ENCODE data around the gene NEUROG3.

Gene NEUROG3

DNA sequence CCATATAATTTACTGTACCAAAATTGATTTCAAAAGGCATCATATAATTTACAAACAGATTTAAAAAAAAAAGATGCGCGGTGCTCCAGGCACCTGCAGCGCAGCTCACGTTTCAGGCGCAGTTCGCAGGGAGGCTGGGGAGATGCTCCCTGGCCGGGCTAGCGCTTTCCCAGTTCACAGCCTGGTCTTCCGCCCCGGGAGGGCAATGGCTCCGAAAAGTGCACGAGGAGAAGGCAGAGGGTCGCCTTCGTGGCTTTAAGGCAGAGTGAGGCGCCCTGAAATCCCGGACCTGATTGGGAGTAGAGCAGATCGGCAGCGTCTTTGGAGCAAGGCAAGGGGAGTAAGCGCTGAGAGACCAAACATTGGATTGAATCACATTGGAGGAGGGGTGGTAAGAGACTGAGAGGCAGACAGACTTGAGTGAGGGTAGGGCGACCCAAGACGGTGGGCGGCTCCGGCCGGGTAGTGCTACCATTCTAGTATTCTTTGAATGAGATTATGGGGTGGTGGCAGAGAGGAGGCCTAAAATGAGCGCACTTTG, 1.5 kb downstream of the NEUROG3 start:
- WGBS, result 3% methylated on average over 25 of the region's 25 CpGs

DNA sequence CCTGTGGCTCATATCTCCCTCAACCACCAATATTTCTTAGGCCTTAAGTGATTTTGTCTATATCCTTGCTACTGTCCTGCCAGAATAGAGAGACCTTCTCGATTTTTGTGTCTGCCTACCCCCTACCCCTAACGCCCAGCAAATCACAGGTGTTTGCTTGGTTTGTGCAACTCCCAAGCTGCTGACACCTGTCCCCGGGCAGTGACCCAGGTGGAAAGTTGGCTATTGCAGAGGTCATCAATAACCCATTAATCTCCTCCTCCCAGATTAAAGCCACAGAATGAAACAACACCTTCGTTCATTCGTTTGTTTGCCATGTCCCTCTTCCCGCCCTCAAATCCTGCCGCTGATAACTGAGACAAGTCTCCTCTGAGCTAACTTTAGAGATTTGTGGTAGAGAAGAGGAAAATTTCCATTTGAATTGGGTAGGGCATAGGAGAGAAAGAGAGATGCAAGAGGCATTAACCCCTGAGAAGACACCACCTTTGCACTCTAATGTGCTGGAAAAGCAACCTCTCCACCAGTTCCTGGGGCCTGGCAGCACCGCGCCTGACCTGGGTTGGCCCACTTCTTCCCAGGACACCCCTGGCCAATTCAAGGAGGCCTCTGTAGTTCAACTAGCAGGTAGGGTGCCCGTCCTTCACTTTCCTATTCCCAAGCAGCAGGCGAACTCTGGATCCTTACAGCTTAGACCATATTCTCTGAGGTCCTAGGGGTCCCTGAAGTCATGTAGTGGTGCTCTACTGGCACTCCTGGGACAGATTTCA, 3.0 kb downstream of the NEUROG3 start:
- no peak overlapping the region for H2BK15ac ChIP-seq (ENCODE audit: low read depth, poor library complexity, severe bottlenecking)
- no peaks in the 10 kb centered on the region for H3K36me3 ChIP-seq (ENCODE audit: control insufficient read depth in 1 of 2, insufficient read depth in 2 of 2, low read depth in 1 of 2, low read length in 2 of 2)
- H3K9me3 ChIP-seq (ENCODE audit: control insufficient read depth, low read length), result peaks cover 5% of the 10 kb centered on the region
- no peak overlapping the region for H2BK5ac ChIP-seq (ENCODE audit: low read depth, low read length, poor library complexity, severe bottlenecking)
- no peak overlapping the region for H4K8ac ChIP-seq (ENCODE audit: low read length)
- no peak overlapping the region for H2AK5ac ChIP-seq (ENCODE audit: low read length, severe bottlenecking)
- no peak overlapping the region for H3K27ac ChIP-seq (ENCODE audit: low read length, poor library complexity, severe bottlenecking)
- no peak overlapping the region for H3K9ac ChIP-seq (ENCODE audit: low read length)
- H2BK12ac ChIP-seq (ENCODE audit: low read length in 2 of 2), result no peak overlapping the region
- H3K4me3 ChIP-seq (ENCODE audit: insufficient read depth in 1 of 2, low read depth in 1 of 2, low read length in 2 of 2), result no peak overlapping the region
- H2AFZ ChIP-seq (ENCODE audit: low read depth, low read length), result no peak overlapping the region
- no peak overlapping the region for H2BK120ac ChIP-seq (ENCODE audit: low read depth, low read length)
- no peaks in the 10 kb centered on the region for H3K79me1 ChIP-seq (replicated peaks; ENCODE audit: low read length, poor library complexity, severe bottlenecking)
- H3K14ac ChIP-seq (ENCODE audit: low read length in 2 of 2), result no peak overlapping the region
- H3K27me3 ChIP-seq (ENCODE audit: control insufficient read depth in 1 of 2, insufficient read depth in 1 of 2, low read length in 2 of 2), result peaks cover 94 to 98% of the 10 kb centered on the region in 2 experiments
- no peak for DNase-seq
- no peak overlapping the region for H3K23ac ChIP-seq (ENCODE audit: low read length in 2 of 2)
- no peak overlapping the region for H3K4me2 ChIP-seq (ENCODE audit: low read length, poor library complexity, severe bottlenecking)
- no peak overlapping the region for H3K18ac ChIP-seq (ENCODE audit: low read depth in 1 of 2, low read length in 2 of 2)
- 2% methylated on average over 7 of the region's 11 CpGs for WGBS
- H3K4ac ChIP-seq (ENCODE audit: low read depth in 1 of 2, low read length in 2 of 2), result no peak overlapping the region
- H3K4me1 ChIP-seq (ENCODE audit: control insufficient read depth, insufficient read depth, low read depth, low read length), result peaks cover 11% of the 10 kb centered on the region
- H4K91ac ChIP-seq (ENCODE audit: low read length), result no peak overlapping the region

More for the DNA sequence above, 1.5 kb downstream of the NEUROG3 start:
- Histone ChIP-seq H2BK15ac (ENCODE audit: low read depth, poor library complexity, severe bottlenecking) (no peak overlapping the region), H4K91ac (ENCODE audit: low read length) (no peak overlapping the region), H4K8ac (ENCODE audit: low read length) (no peak overlapping the region), H3K4me3 (ENCODE audit: insufficient read depth in 1 of 2, low read depth in 1 of 2, low read length in 2 of 2) (no peak overlapping the region), H3K4me1 (ENCODE audit: control insufficient read depth, insufficient read depth, low read depth, low read length) (peaks cover 11% of the 10 kb centered on the region), H2AFZ (ENCODE audit: low read depth, low read length) (no peak overlapping the region), H3K79me1 (replicated peaks; ENCODE audit: low read length, poor library complexity, severe bottlenecking) (no peaks in the 10 kb centered on the region), H3K18ac (ENCODE audit: low read depth in 1 of 2, low read length in 2 of 2) (no peak overlapping the region), H2BK120ac (ENCODE audit: low read depth, low read length) (no peak overlapping the region), H3K36me3 (ENCODE audit: control insufficient read depth in 1 of 2, insufficient read depth in 2 of 2, low read depth in 1 of 2, low read length in 2 of 2) (no peaks in the 10 kb centered on the region), H2AK5ac (ENCODE audit: low read length, severe bottlenecking) (no peak overlapping the region), H2BK5ac (ENCODE audit: low read depth, low read length, poor library complexity, severe bottlenecking) (no peak overlapping the region), H3K9me3 (ENCODE audit: control insufficient read depth, low read length) (peaks cover 5% of the 10 kb centered on the region), H3K9ac (ENCODE audit: low read length) (no peak overlapping the region), H3K27ac (ENCODE audit: low read length, poor library complexity, severe bottlenecking) (no peak overlapping the region), H2BK12ac (ENCODE audit: low read length in 2 of 2) (no peak overlapping the region), H3K27me3 (ENCODE audit: control insufficient read depth in 1 of 2, insufficient read depth in 1 of 2, low read length in 2 of 2) (peaks cover 100% of the 10 kb centered on the region in 2 experiments), H3K4ac (ENCODE audit: low read depth in 1 of 2, low read length in 2 of 2) (no peak overlapping the region), H3K4me2 (ENCODE audit: low read length, poor library complexity, severe bottlenecking) (no peak overlapping the region), H3K14ac (ENCODE audit: low read length in 2 of 2) (no peak overlapping the region), H3K23ac (ENCODE audit: low read length in 2 of 2) (no peak overlapping the region)
- DNase-seq, result no peak

DNA sequence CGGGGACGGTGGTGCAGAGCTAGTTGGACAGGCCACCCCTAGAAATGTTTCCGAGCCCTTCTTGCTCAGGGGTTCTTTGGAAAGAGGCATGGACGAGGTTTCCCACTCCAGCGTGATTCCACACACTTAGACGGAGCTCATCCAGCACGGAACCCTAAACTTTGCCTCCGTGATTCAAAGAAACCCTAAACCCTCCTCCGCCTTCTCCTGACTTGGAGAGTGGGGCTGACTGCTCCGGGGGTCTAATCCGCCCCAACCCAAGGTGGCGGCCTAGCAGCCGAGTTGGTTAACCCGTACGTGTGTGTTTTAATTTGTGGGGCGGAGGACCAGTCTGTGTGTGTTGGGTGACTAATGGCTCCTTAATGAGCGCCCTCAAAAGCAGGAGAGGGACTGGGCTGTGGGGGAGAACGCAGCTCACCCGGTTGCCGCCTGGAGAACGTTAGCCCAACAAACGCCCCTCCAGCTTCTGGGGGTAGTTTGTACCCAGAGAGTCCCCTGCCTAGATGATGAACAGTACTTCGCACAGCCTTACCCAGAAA, 3.8 kb downstream of the NEUROG3 start:
- H3K4ac ChIP-seq (ENCODE audit: low read depth in 1 of 2, low read length in 2 of 2), result no peak overlapping the region
- peaks cover 11% of the 10 kb centered on the region for H3K4me1 ChIP-seq (ENCODE audit: control insufficient read depth, insufficient read depth, low read depth, low read length)
- DNase-seq, result no peak
- no peak overlapping the region for H4K8ac ChIP-seq (ENCODE audit: low read length)
- no peak overlapping the region for H2AFZ ChIP-seq (ENCODE audit: low read depth, low read length)
- H2BK120ac ChIP-seq (ENCODE audit: low read depth, low read length), result no peak overlapping the region
- H3K18ac ChIP-seq (ENCODE audit: low read depth in 1 of 2, low read length in 2 of 2), result no peak overlapping the region
- peaks cover 92 to 98% of the 10 kb centered on the region in 2 experiments for H3K27me3 ChIP-seq (ENCODE audit: control insufficient read depth in 1 of 2, insufficient read depth in 1 of 2, low read length in 2 of 2)
- no peak overlapping the region for H2BK5ac ChIP-seq (ENCODE audit: low read depth, low read length, poor library complexity, severe bottlenecking)
- H3K4me2 ChIP-seq (ENCODE audit: low read length, poor library complexity, severe bottlenecking), result no peak overlapping the region
- H3K36me3 ChIP-seq (ENCODE audit: control insufficient read depth in 1 of 2, insufficient read depth in 2 of 2, low read depth in 1 of 2, low read length in 2 of 2), result no peaks in the 10 kb centered on the region
- H2BK12ac ChIP-seq (ENCODE audit: low read length in 2 of 2), result no peak overlapping the region
- H3K27ac ChIP-seq (ENCODE audit: low read length, poor library complexity, severe bottlenecking), result no peak overlapping the region
- no peak overlapping the region for H3K4me3 ChIP-seq (ENCODE audit: insufficient read depth in 1 of 2, low read depth in 1 of 2, low read length in 2 of 2)
- no peak overlapping the region for H2BK15ac ChIP-seq (ENCODE audit: low read depth, poor library complexity, severe bottlenecking)
- WGBS, result 2% methylated on average over 23 of the region's 23 CpGs
- no peaks in the 10 kb centered on the region for H3K79me1 ChIP-seq (replicated peaks; ENCODE audit: low read length, poor library complexity, severe bottlenecking)
- peaks cover 5% of the 10 kb centered on the region for H3K9me3 ChIP-seq (ENCODE audit: control insufficient read depth, low read length)
- no peak overlapping the region for H3K23ac ChIP-seq (ENCODE audit: low read length in 2 of 2)
- no peak overlapping the region for H4K91ac ChIP-seq (ENCODE audit: low read length)
- no peak overlapping the region for H2AK5ac ChIP-seq (ENCODE audit: low read length, severe bottlenecking)
- no peak overlapping the region for H3K9ac ChIP-seq (ENCODE audit: low read length)
- H3K14ac ChIP-seq (ENCODE audit: low read length in 2 of 2), result no peak overlapping the region
